ENCODE measurements around the gene HIC2. TPM values are rescaled to one million over a fixed set of nuclear protein-coding genes. Genes with fewer than 3 reads are reported as not detected.
A peak's percentile ranks its signal among the peaks of the same experiment; 100 is the strongest.

HIC2 gene
- total and polyA plus RNA-seq, 9 of the 15 experiments (the other 6 are each of a cell fraction or from before 2014, with no cell fraction given), result 1.7 to 117 (median 35.5) TPM

DNA sequence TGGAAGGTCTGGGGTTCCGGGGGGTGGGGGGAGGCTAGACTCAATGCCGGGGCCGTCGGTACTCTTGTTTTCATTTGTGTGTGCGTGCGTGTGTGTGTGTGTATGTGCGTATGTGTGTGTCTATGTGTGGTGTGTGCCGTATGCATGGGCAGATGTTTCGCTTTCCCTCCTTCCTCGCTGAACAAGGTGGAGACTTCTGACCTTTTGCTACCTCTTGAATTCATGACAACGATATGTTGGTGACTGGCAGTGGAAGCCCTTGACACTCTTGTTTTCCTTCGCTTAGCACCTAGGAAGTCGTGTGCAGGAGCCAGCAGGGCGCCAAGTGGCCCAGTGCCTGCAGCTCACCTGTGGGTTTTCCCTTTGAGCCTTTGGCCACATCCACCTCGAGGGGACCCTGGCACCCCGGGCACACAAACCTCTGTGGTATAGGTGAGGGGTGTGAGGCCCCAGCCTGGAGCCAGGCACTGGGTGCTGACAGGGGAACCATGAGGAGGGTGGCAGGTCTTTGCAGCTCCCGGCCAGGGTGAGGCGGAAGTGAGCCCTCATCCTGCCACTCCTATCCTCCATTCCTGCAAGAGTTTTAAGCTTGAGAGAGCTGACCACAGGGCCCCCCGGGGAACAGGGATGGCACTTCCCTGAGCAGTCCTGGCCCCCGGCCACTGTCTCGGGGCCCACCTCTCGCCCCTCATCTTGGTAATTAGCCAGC lies 30.7 kb downstream of the HIC2 start (continued):
- TF ChIP-seq REST (IDR thresholded peaks at IDR 0.05; ENCODE audit: borderline replicate concordance) (peak; percentile 44), REST (CRISPR knock-in tag; IDR thresholded peaks at IDR 0.05; ENCODE audit: low read depth) (no peak), SIX5 (IDR thresholded peaks at IDR 0.05; ENCODE audit: borderline replicate concordance in 1 of 2, insufficient read depth in 1 of 2, low read depth in 1 of 2, low read length in 2 of 2) (no peak), RBM39 (optimal IDR thresholded peaks at IDR 0.05; ENCODE audit: low read depth, low read length) (no peak), ZNF717 (CRISPR knock-in tag; IDR thresholded peaks at IDR 0.05) (no peak), PRPF4 (IDR thresholded peaks at IDR 0.05; ENCODE audit: insufficient read depth, low read depth, low read length, poor library complexity, severe bottlenecking) (no peak), SMAD3 (CRISPR knock-in tag; conservative IDR thresholded peaks at IDR 0.05) (no peak), PHB2 (IDR thresholded peaks at IDR 0.05; ENCODE audit: low read depth) (no peak), ZNF436 (CRISPR knock-in tag; IDR thresholded peaks at IDR 0.05) (no peak; the same call in 1 of the 2 replicates), FOXA1 (IDR thresholded peaks at IDR 0.05; ENCODE audit: borderline replicate concordance) (no peak), CAMTA2 (CRISPR knock-in tag; conservative IDR thresholded peaks at IDR 0.05) (no peak), TRIM28 (IDR thresholded peaks at IDR 0.05) (no peak), SMARCA5 (IDR thresholded peaks at IDR 0.05) (no peak), SMARCE1 (IDR thresholded peaks at IDR 0.05) (no peak), ZNF175 (CRISPR knock-in tag; IDR thresholded peaks at IDR 0.05; ENCODE audit: low read depth) (no peak)
- TF ChIP-seq, protein P1, sequence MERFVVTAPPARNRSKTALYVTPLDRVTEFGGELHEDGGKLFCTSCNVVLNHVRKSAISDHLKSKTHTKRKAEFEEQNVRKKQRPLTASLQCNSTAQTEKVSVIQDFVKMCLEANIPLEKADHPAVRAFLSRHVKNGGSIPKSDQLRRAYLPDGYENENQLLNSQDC (CRISPR knock-in tag; IDR thresholded peaks at IDR 0.05), result 0 out of 2 replicates have a peak, but pooled peaks have one; percentile 57
- TF ChIP-seq, protein P2, sequence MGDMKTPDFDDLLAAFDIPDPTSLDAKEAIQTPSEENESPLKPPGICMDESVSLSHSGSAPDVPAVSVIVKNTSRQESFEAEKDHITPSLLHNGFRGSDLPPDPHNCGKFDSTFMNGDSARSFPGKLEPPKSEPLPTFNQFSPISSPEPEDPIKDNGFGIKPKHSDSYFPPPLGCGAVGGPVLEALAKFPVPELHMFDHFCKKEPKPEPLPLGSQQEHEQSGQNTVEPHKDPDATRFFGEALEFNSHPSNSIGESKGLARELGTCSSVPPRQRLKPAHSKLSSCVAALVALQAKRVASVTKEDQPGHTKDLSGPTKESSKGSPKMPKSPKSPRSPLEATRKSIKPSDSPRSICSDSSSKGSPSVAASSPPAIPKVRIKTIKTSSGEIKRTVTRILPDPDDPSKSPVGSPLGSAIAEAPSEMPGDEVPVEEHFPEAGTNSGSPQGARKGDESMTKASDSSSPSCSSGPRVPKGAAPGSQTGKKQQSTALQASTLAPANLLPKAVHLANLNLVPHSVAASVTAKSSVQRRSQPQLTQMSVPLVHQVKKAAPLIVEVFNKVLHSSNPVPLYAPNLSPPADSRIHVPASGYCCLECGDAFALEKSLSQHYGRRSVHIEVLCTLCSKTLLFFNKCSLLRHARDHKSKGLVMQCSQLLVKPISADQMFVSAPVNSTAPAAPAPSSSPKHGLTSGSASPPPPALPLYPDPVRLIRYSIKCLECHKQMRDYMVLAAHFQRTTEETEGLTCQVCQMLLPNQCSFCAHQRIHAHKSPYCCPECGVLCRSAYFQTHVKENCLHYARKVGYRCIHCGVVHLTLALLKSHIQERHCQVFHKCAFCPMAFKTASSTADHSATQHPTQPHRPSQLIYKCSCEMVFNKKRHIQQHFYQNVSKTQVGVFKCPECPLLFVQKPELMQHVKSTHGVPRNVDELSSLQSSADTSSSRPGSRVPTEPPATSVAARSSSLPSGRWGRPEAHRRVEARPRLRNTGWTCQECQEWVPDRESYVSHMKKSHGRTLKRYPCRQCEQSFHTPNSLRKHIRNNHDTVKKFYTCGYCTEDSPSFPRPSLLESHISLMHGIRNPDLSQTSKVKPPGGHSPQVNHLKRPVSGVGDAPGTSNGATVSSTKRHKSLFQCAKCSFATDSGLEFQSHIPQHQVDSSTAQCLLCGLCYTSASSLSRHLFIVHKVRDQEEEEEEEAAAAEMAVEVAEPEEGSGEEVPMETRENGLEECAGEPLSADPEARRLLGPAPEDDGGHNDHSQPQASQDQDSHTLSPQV (IDR thresholded peaks at IDR 0.05), result no peak

Measured in K562 (cell line).